ENCODE data around the gene CDCA4.
"Not testable (repeated sequence)": the region's sequence is repeated elsewhere in the genome, so short reads cannot be mapped to it uniquely, and the experiment has no call there.

CDCA4 gene

GRCh38 chr14:105056303-105056831 is 35.5 kb upstream of the CDCA4 start:
- no peak for DNase-seq

DNA sequence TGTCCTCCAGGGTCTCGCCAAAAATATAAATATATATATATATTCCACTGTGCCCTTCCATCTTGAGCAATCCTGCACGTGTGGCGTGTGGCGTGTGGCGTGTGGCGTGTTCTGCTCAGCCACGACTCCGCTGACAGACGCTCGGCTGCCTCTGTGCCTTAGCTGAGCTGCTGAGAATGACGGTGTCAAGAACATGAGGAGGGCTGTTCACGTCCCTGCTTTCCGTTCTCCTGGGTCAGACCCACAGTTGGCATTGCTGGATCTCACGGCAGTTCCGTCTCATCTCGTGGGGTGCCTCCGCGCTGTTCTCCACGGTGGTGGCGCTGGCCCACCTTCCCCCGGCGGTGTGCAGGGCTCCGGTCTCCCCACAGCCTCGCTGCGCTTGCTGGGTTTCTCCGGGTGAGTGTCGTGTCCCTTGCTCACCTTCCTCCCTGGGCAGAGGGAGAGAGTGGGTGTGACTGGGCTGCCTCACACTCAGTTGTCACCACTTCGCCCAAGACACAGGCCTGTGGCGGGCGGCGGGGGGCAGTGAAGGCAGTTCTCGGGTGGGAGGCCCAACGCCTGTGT is 34.9 kb upstream of the CDCA4 start:
- DNase-seq, result no peak

DNA sequence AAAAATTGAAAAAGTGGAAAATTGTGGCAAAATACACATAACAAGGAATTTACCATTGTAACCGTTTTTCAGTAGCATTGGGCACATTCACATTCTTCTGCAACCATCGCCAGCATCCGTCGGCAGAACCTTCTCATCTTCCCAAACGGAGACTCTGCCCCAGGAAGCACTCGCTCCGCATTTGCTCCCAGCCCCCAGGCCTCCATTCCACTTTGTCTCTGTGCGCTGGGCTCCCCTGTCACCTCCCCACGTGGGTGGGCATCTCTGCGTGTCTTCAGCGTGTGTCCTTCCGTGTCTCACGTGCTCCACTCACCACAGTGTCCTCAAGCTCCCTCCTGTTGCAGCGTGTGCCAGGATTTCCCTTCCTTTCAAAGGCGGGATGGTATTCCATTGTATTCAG is 34.5 kb upstream of the CDCA4 start:
- no peak for DNase-seq

DNA sequence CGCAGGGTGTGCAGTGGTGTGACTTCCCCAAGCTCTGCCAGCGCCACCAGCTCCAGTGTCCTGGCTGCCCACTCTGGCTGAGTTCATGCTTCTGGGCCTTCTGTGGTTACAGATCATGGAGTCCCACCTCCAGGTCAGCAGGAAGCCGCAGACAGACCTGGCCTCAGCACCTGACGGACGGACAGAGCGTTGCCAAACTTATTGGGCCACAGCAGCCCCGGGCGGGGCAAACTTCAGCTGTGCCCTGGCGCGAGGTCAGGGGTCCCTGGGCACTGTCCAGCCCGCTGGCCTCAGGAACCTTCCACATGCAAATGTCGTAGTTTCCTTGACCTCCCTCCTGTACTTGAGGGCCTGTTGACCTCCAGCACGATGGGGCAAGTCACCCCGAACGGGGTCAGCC is 33.1 kb upstream of the CDCA4 start:
- no peak for DNase-seq

DNA sequence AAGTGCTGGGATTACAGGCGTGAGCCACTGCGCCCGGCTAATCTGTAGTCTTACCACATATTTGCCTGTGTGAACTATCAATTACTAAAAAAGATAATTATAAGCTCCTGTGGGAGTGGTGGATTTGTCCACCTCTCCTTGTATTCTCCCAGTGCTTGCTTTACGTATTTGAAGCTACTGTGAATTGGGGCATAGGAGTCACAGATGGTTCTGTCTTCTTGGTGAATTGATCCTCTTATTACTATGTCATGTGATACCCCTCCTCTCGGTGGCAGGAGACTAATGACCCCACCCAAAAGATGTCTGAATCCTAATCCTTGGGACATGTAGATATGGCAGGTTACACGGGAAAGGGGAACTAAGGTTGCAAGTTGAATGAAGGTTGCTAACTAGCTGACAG is 32.5 kb upstream of the CDCA4 start:
- no peak for DNase-seq

DNA sequence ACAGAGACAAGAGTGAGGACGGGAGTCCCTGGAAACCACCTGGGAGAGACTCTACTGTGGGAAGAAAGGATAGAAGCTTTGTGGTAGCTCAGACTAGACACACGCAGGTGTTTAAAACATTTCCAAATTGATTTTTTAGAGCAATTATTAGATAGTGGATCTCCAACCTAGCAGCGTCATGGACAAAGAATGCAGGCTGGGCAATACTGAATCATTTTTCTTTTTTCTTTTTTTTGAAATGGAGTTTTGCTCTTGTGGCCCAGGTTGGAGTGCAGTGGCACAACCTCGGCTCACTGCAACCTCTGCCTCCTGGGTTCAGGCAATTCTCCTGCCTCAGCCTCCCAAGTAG is 31.2 kb upstream of the CDCA4 start:
- no peak for DNase-seq

GRCh38 chr14:105051182-105052109 is 30.6 kb upstream of the CDCA4 start:
- no peak for DNase-seq

DNA sequence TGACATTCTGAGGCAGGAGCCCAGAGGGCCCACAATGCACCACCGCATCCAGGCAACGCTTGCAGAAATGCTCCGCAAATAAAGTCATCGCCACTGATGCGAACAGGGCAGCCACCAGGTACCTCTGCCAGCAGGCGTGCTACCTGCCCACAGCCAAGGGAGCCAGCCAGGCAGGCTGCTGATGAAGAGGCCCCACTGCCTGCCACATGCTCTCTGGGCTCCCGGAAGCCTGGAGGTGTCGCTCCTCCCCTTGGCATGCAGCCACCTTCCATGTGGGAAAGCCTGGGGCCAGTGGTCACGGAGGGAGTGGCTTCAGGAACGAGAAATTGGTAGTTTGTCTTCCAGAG is 29.6 kb upstream of the CDCA4 start:
- DNase-seq, result no peak

- no peak for DNase-seq
Observed at GRCh38 chr14:105049753-105050550, 29.1 kb upstream of the CDCA4 start.

DNA sequence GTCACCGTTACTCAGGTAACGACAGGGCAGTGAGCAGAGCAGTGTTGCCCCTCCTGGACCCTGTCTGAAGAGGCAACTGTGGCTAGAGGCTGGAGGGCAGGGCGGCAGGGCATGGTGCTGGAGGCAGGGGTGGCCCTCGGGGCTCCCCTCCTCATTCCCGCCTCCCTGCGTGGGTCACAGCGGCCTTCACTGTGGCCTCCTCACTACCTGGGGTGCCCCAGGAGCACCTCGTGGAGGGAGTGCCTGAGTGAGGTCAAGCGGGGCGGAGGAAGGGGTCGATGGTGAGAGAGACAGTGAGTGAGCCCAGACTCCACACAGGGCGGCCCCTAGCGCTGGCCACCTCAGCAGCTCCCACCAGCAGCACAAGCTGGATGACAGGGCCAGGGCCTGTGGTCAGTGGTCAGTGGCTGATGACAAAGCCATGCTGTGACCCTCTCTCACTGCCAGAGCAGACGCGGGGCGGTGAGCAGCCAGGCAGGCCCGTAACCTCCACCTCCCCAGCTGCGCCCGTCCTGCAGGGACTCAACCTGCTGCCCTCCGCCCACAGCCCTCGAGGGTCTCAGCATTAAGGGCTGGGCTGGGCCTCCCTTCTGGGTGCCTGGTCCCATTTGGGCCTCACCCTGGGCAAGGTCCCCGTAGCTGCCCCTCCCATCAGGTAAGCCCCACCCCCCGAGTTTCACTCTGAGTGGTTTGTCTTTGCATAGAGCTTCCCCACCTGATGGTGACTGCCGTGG is 26.6 kb upstream of the CDCA4 start:
- DNase-seq, result no peak

DNA sequence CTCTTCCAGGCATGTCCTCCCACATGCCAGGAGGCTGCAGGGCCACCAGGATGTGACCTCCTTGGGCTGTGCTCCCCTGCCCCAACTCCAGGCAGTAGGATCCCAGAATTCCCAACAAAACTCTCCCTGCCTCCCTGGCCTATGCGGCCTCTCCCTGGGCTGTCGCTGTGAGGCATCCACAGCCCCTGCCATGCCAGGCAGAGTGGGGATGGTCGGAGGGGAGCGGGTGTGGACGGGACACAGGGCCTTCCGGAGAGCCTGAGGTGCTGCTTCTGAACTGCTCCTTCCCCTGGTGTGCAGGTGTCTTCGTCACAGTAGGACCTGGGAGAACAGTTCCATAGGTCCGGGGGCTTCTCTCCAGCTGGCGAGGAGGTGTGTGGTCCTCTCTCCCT is 26.0 kb upstream of the CDCA4 start:
- DNase-seq, result no peak

GRCh38 chr14:105045710-105046326 is 24.9 kb upstream of the CDCA4 start:
- DNase-seq, result peak; percentile 93

GRCh38 chr14:105043641-105044040 is 22.8 kb upstream of the CDCA4 start:
- DNase-seq, result no peak

DNA sequence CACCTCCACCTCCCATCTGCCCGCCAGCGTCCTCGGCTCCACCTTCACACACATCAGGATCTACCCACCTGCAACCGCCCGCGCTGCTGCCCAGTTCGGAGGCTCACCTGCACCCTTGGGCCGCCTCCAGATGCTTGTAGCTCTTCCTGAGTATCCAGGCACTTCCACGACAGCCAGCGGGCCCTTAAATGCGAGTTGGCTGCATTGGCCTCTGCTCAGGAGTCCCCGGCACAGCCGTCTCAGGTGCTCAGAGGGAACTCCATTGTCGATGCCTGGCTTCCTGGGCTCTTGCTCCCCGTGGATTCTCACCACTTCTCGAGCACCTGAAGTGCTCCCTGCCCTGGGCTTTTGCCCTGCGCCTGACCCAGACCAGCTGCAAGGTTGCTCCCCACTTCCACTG is 21.9 kb upstream of the CDCA4 start:
- DNase-seq, result no peak

- DNase-seq, result no peak
Observed at GRCh38 chr14:105041841-105042765, 21.2 kb upstream of the CDCA4 start.

GRCh38 chr14:105039458-105040205 is 18.7 kb upstream of the CDCA4 start:
- DNase-seq, result no peak

GRCh38 chr14:105035616-105036015 is 14.7 kb upstream of the CDCA4 start:
- DNase-seq, result not testable (repeated sequence)

DNA sequence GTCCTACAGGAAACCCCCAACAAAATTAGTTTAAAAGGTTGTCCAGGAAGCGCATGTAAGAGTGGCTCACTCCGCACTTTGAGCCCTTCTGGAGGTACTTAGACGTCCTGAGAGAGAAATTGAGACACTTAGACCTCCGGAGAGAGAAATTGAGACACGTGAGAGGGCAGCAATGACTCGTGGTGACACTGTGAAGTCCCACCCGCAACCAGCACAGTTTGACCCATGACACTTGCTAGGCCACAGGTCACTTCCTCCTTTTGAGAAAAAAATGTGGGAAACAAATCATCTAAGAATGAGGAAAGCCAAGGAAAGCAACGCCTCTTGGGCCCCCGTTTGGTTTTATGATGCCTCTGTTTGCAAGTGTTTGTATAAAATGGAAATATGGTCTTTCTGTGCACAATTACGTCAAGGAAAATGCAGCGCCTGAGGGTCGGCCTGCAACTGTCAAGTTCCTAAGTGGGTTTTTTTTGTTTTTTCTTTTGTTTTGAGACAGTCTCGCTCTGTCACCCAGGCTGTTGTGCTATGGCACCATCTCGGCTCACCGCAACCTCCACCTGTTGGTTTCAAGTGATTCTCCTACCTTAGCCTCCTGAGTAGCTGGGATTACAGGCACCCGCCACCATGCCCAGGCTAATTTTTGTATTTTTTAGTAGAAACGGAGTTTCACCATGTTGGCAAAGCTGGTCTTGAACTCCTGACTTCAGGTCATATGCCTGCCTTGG is 13.6 kb upstream of the CDCA4 start:
- no peak for DNase-seq

DNA sequence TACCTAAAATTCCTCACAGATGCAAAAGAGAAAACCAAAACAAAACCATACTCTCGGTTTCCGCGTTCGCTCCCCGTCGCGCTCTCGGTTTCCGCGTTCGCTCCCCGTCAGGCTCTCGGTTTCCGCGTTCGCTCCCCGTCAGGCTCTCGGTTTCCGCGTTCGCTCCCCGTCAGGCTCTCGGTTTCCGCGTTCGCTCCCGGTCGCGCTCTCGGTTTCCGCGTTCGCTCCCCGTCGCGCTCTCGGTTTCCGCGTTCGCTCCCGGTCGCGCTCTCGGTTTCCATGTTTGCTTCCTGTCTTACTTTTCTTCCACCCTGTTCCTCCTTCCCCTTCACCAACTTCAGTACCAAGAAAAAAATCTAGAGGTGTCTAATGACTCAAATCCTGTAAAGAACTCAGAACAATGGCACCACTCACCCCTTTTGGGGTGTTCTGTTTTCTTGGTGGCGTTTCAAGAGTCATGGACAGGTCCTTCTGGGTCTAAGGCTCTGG is 12.6 kb upstream of the CDCA4 start:
- DNase-seq, result not testable (repeated sequence)

DNA sequence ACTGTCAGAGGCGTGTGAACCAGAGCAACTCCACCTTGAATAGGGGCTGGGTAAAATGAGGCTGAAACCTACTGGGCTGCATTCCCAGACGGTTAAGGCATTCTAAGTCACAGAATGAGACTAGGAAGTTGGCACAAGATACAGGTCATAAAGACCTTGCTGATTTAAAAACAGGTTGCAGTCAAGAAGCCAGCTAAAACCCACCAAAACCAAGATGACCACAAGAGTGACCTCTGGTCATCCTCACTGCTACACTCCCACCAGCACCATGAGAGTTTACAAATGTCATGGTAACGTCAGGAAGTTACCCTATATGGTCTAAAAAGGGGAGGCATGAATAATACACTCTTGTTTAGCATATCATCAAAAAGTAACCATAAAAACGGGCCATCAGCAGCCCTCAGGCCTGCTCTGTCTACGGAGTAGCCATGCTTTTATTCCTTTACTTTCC is 11.6 kb upstream of the CDCA4 start:
- DNase-seq, result not testable (repeated sequence)

Data from activated T-cell treated with anti-CD3 and anti-CD28 coated beads for 4 hours (primary cell).